HG02938 (cell line): ENCODE results near the gene AKAP8L.
A peak's percentile ranks its signal among the peaks of the same experiment; 100 is the strongest.
"Not testable (repeated sequence)": the region's sequence is repeated elsewhere in the genome, so short reads cannot be mapped to it uniquely, and the experiment has no call there.

Experiments used
- ATAC-seq: cut with Tn5 transposase; IDR thresholded peaks from one replicate; pipeline ENCODE4 v1.9.1; 2021; ENCODE audit warnings: mild to moderate bottlenecking, moderate library complexity; ENCODE audit not compliant: unreplicated experiment

Gene AKAP8L

GRCh38 chr19:15381864-15382263 lies 36.9 kb downstream of the AKAP8L start:
- ATAC-seq = no peak

- ATAC-seq = no peak
Observed at GRCh38 chr19:15381429-15381828, 37.4 kb downstream of the AKAP8L start.

- ATAC-seq = peak; percentile 32
Observed at GRCh38 chr19:15379999-15380647, 38.7 kb downstream of the AKAP8L start.

GRCh38 chr19:15379083-15379998 lies 39.4 kb downstream of the AKAP8L start, which contains the start of gene AKAP8:
AKAP8 (minus strand) TSS chr19:15379787; CDS start chr19:15379731, 56 bp downstream.
- ATAC-seq = peak; percentile 79

- no peak for ATAC-seq
Observed at GRCh38 chr19:15378534-15379082, 40.2 kb downstream of the AKAP8L start.

GRCh38 chr19:15374796-15375440 lies 43.9 kb downstream of the AKAP8L start:
- ATAC-seq = no peak

- ATAC-seq = no peak
Observed at GRCh38 chr19:15374105-15374651, 44.6 kb downstream of the AKAP8L start.

- no peak for ATAC-seq
Observed at GRCh38 chr19:15373644-15374043, 45.1 kb downstream of the AKAP8L start.

- no peak for ATAC-seq
Observed at GRCh38 chr19:15372891-15373301, 45.9 kb downstream of the AKAP8L start.

GRCh38 chr19:15372470-15372869 lies 46.3 kb downstream of the AKAP8L start:
- no peak for ATAC-seq

- ATAC-seq = no peak
Observed at GRCh38 chr19:15371786-15372380, 46.9 kb downstream of the AKAP8L start.

GRCh38 chr19:15371119-15371518 lies 47.7 kb downstream of the AKAP8L start:
- ATAC-seq = no peak

GRCh38 chr19:15369594-15369891 lies 49.2 kb downstream of the AKAP8L start:
- ATAC-seq = no peak

- no peak for ATAC-seq
Observed at GRCh38 chr19:15368798-15369593, 49.8 kb downstream of the AKAP8L start.

- ATAC-seq = no peak
Observed at GRCh38 chr19:15368051-15368632, 50.6 kb downstream of the AKAP8L start.

- no peak for ATAC-seq
Observed at GRCh38 chr19:15367439-15367838, 51.3 kb downstream of the AKAP8L start.

- ATAC-seq = no peak
Observed at GRCh38 chr19:15365264-15365663, 53.5 kb downstream of the AKAP8L start.

- not testable (repeated sequence) for ATAC-seq
Observed at GRCh38 chr19:15363791-15364190, 55.0 kb downstream of the AKAP8L start.

- ATAC-seq = not testable (repeated sequence)
Observed at GRCh38 chr19:15363048-15363447, 55.7 kb downstream of the AKAP8L start.
